Effector memory CD8-positive, alpha-beta T cell (primary cell): ENCODE data around the gene SMYD3.

Experiments
- ATAC-seq: fragments of 150-1000 bp; cut with Tn5 transposase; replicated peaks from 2 replicates; pipeline ENCODE4 v1.10.0; 2021; ENCODE audit warnings: mild to moderate bottlenecking, moderate library complexity
- DNase-seq, 3 experiments: peaks; one replicate each; pipeline ENCODE4 v3.0.0; 2021
- H3K27ac Mint-ChIP-seq, 2 donors: one replicate each; pipeline ENCODE4 v1.8.0; 2022; ENCODE audit warnings: mild to moderate bottlenecking in 2 of 2, mixed read lengths in 2 of 2, moderate library complexity in 2 of 2
- H3K27me3 Mint-ChIP-seq, 2 donors: one replicate each; pipeline ENCODE4 v1.8.0; 2022; ENCODE audit warnings: mixed read lengths in 2 of 2
- H3K36me3 Mint-ChIP-seq: one replicate; pipeline ENCODE4 v1.8.0; 2022; ENCODE audit warnings: mild to moderate bottlenecking, moderate library complexity, mixed read lengths; ENCODE audit not compliant: insufficient read depth
- H3K4me1 Mint-ChIP-seq, 2 donors: one replicate each; pipeline ENCODE4 v1.8.0; 2022; ENCODE audit warnings: low read depth in 2 of 2, mixed read lengths in 2 of 2
- H3K4me3 Mint-ChIP-seq, 2 donors: one replicate each; pipeline ENCODE4 v1.8.0; 2022; ENCODE audit warnings: mild to moderate bottlenecking in 2 of 2, mixed read lengths in 2 of 2, moderate library complexity in 2 of 2
- H3K9me3 Mint-ChIP-seq, 2 donors: one replicate each; pipeline ENCODE4 v1.8.0; 2022; ENCODE audit warnings: mixed read lengths in 2 of 2

The SMYD3 gene

DNA sequence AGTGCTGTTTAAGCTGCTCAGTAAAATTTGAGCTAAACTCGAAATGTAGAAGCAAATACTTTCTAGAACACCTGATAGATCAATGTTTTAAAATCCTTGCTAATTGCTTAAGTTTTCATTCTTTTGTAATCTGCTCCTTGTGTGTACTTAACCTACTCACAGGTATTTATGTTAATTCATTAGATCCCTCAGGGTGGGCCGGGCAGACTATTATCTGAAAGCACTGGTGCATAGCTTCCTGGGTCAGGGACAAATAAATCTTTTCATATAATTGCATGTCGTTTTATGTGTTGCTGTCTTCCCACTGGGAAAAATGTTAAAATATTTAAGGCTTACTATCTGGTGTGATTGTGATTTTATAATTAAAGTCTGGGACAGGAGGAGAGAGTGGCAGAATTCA, 440.5 kb downstream of the SMYD3 start:
- DNase-seq = no peak
- ATAC-seq = no peak
- Mint-ChIP-seq H3K36me3 (peaks cover 3% of the 10 kb centered on the region), H3K4me1 (peaks cover 5 to 8% of the 10 kb centered on the region in 2 donors), H3K27ac (no peak overlapping the region), H3K4me3 (no peak overlapping the region), H3K27me3 (no peaks in the 10 kb centered on the region), H3K9me3 (no peaks in the 10 kb centered on the region)

DNA sequence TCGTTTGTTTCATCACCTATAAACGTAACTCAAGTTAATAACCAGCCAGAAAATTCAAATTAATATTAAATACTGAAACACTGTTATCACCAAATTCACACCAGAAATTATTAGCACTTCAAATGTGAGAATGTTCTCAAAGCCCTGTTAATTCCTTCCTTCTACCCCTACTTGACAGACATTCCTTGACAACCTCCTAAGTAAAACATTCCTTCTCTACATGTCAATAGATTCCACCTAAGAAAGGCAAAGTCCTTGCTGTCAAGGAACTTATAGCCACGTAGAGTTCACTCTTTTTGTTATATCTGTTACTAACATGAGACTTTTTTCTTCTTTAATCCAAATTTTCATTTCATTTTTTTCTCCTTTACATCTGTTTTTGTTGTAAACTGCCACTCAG, 441.5 kb downstream of the SMYD3 start:
- peaks cover 5 to 8% of the 10 kb centered on the region in 2 donors for H3K4me1 Mint-ChIP-seq
- no peak overlapping the region for H3K4me3 Mint-ChIP-seq
- H3K27me3 Mint-ChIP-seq = no peaks in the 10 kb centered on the region

DNA sequence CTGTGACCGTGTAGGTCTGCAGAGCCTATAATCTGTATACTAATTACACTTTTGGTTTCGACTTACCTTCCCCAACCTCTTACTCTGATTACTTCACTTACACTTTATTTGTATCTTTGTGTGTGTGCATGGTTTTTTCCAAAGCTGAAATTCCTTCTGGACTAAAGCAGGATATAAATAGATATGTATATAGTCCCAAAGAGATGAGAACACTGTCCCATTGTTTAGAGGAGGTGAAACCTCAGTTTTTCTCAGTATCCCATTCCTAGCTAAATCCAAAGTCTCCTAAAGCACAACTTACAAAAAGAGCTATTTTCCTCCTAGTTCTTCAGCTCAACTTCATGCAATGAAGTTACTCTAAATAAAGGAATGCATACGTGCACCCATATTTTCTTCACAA, 442.2 kb downstream of the SMYD3 start:
- Mint-ChIP-seq H3K4me3 (no peak overlapping the region), H3K36me3 (peaks cover 3% of the 10 kb centered on the region), H3K27ac (peak overlapping the region in 1 of 2 donors; percentile 19), H3K4me1 (peaks cover 5 to 8% of the 10 kb centered on the region in 2 donors), H3K27me3 (no peaks in the 10 kb centered on the region), H3K9me3 (no peaks in the 10 kb centered on the region)
- ATAC-seq (no peak), DNase-seq (no peak)

More for the DNA sequence above, 441.5 kb downstream of the SMYD3 start:
- Mint-ChIP-seq H3K9me3 (no peaks in the 10 kb centered on the region), H3K27ac (no peak overlapping the region), H3K36me3 (peaks cover 3% of the 10 kb centered on the region)
- DNase-seq (no peak), ATAC-seq (no peak)

DNA sequence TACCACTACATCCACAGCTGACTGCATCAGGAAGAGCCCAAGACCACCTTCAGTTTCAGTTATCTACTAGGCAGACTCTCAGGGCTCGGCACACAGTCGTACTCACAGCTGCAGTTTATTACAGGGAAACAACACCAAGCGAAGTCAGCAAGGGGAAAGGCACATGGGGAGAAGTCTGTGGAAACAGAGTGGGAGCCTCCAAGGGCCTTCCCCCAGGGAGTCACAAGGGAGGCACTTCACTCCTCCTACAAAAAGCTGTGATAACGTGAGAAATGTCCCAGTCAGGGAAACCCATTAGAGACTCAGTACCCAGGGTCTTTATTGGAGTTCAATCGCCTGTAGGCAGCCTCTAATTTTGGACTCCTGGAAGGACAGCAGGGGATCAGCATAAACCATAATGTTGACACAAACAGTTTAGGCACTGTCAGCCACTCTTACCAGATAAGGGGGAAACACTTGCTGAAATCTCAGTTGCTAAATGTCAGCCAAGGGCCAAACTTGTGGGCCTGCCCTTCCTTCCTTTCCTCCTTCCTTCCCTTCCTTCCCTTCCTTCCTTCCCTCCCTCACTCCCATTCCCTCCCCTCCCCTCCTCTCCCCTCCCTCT, 444.0 kb downstream of the SMYD3 start:
- Mint-ChIP-seq H3K36me3 (no peaks in the 10 kb centered on the region), H3K27ac (no peak overlapping the region), H3K4me3 (no peak overlapping the region), H3K27me3 (no peaks in the 10 kb centered on the region), H3K4me1 (peaks cover 5% of the 10 kb centered on the region in 2 donors), H3K9me3 (no peaks in the 10 kb centered on the region)
- ATAC-seq (no peak), DNase-seq (no peak)

DNA sequence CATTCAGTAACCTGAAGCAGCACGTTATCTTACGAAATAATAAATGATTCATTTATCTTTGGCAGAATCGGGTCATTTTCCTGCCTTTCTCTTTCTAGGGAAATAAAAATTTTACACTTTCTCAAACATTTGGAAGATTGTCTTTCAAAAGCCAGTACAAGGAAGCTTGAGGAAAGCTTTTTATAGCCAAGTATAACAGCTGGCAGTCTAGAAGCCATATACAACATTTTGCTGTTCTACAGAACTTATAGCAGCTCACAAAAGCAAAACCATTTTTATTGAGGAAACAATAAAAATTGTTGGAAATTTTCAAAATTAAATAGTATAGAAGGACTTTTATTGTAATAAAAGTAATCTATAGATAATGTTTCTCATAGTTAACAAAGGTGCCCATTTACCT, 448.6 kb downstream of the SMYD3 start:
- Mint-ChIP-seq H3K4me1 (no peaks in the 10 kb centered on the region), H3K27ac (no peak overlapping the region), H3K9me3 (no peaks in the 10 kb centered on the region), H3K27me3 (no peaks in the 10 kb centered on the region), H3K36me3 (no peaks in the 10 kb centered on the region), H3K4me3 (no peak overlapping the region)
- no peak for DNase-seq
- ATAC-seq = no peak

DNA sequence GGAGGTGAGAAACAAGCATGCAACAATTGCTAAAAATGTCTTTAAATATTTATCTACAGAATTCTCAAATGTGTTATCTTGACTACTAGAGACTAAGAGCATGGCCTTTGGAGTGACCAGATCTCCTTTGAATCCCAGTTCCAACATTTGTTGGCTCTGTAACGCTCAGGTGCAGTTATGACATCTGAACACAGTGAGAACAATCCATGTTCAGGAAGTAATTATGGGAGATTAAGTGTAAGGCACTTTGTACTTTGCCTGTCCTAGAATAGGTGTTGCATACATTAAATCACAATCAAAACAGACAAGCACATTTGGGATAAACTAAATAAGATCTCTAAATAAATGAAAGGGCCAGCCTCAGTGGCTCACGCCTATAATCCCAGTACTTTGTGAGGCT, 454.5 kb downstream of the SMYD3 start:
- H3K4me3 Mint-ChIP-seq = no peak overlapping the region
- no peaks in the 10 kb centered on the region for H3K27me3 Mint-ChIP-seq
- H3K4me1 Mint-ChIP-seq = no peaks in the 10 kb centered on the region
- ATAC-seq (no peak), DNase-seq (no peak)
- H3K36me3 Mint-ChIP-seq = peaks cover 7% of the 10 kb centered on the region
- no peak overlapping the region for H3K27ac Mint-ChIP-seq
- H3K9me3 Mint-ChIP-seq = no peaks in the 10 kb centered on the region

DNA sequence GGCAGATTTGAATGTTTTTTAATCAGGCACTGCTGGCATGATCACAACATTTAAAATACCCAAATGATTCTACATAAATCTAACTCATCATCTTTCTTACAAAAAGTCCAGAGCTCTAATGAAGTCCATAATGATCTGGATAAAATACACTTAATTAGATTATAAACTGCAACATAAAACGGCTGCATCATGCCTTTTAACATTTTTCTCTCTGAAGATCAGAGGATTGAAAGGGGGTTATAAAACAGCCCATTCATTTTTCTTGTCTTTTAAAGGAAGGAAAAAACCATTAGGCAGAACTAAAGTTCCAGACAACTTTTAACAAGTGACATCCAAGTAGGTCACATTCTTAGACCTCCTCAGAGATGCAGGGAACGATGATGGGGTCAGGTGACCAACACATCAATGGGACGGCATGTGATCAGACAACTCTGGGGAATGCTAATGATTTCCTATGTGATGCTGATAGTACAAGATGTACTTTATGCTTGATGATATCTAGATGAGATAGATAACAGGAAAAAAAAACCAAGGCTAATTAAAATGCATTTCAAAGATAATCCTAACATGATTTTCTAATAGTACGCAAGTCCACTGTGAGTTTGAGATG, 455.1 kb downstream of the SMYD3 start:
- Mint-ChIP-seq H3K36me3 (peaks cover 7% of the 10 kb centered on the region), H3K4me3 (no peak overlapping the region), H3K27ac (no peak overlapping the region), H3K9me3 (no peaks in the 10 kb centered on the region), H3K4me1 (no peaks in the 10 kb centered on the region), H3K27me3 (no peaks in the 10 kb centered on the region)
- ATAC-seq (no peak), DNase-seq (no peak)

DNA sequence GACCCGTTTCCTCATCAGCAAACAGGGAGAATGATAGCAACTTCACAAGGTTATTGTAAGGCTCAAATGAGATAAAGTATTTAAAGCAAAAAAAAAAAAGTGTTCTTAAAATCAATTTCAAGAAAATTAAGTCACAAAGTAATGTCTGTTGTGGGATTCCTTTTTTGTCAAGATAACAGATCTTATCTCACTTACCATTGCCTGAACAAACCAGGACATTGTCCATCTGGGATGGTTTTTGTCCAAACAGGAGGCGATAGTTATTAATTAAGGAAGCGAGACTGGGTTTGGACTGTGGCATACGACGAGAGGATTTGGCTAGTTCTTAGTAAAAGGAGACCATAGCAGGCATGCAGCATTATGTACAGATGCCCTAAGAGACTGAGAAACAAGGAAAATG, 458.4 kb downstream of the SMYD3 start:
- peaks cover 7% of the 10 kb centered on the region for H3K36me3 Mint-ChIP-seq
- no peaks in the 10 kb centered on the region for H3K9me3 Mint-ChIP-seq
- H3K4me3 Mint-ChIP-seq = no peak overlapping the region
- ATAC-seq (no peak), DNase-seq (no peak)
- H3K27me3 Mint-ChIP-seq = no peaks in the 10 kb centered on the region
- H3K4me1 Mint-ChIP-seq = no peaks in the 10 kb centered on the region
- H3K27ac Mint-ChIP-seq = no peak overlapping the region

DNA sequence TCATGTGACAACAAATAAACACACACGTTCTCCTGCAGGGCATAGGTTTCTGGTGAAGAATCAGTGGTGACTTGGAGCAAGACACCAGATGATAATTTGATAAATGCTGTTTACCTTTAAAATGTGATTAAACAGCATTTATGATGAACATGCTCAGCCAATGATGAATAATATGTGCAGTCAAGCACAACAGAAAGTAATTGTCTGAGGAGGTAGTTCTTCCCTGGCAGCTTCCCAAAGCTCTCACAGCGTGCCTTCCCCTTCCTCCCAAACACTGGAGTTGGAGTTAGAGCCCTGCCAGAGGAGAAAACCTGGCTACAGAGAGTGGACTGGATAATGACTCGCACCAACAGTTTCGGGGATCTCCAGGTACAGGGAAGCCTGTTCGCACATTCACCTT, 463.5 kb downstream of the SMYD3 start:
- H3K27ac Mint-ChIP-seq = no peak overlapping the region
- no peaks in the 10 kb centered on the region for H3K27me3 Mint-ChIP-seq
- H3K9me3 Mint-ChIP-seq = no peaks in the 10 kb centered on the region
- no peaks in the 10 kb centered on the region for H3K36me3 Mint-ChIP-seq
- no peak for ATAC-seq
- DNase-seq = no peak
- H3K4me3 Mint-ChIP-seq = no peak overlapping the region
- no peaks in the 10 kb centered on the region for H3K4me1 Mint-ChIP-seq

DNA sequence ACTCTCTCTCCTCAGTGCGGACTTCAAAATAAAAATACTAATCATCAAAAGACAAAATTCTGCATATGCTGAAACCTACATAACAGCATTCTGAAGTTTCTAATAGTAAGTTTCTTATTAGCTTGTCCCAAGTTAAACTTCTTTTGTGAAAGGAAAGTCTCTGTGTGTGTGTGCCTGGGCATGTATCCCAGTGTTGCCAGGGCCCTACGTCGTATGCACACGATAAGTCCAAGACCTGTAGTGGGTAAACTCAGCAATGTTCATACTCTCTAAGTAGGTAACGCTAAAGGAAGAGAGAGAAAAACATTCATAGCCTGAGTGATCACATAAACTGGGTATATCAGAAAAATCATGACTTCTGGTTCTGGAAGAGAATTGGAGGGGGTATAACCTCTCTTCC, 465.7 kb downstream of the SMYD3 start:
- H3K27me3 Mint-ChIP-seq = no peaks in the 10 kb centered on the region
- no peaks in the 10 kb centered on the region for H3K9me3 Mint-ChIP-seq
- ATAC-seq (no peak), DNase-seq (no peak)
- no peaks in the 10 kb centered on the region for H3K36me3 Mint-ChIP-seq
- no peak overlapping the region for H3K4me3 Mint-ChIP-seq
- H3K4me1 Mint-ChIP-seq = no peaks in the 10 kb centered on the region
- no peak overlapping the region for H3K27ac Mint-ChIP-seq

DNA sequence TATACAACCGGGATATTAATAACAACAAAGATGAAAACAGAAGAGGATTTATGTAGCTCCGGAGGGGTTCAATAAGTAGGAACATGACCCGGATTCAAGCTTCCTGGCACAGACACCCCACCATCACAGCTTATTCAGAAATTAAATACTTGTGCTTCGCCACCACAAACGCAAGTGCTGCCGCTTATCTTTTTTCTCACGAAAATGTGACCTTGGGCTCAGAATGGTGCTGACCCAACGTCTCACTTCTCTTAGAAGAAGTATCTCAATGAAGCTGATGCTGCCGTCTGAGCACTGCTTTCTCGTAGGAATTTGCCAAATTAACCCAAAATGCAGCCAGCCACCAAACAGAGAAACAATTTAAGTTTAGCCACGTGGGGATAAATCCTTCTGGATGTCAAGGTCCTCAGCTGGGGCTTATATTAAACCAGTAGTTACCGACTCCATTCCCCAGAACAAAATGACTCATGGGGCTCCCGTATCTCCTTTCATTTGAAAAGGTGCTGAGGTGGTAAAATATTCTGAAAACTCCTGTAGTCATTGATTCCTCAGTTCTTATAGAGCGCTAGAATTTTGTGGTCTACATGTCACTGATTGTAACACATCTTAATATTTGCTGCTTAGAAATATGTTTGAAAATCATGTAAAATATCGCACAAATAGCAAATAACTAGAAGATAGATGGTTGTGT, 466.7 kb downstream of the SMYD3 start:
- DNase-seq (no peak), ATAC-seq (no peak)
- Mint-ChIP-seq H3K27me3 (no peaks in the 10 kb centered on the region), H3K4me3 (no peak overlapping the region), H3K4me1 (no peaks in the 10 kb centered on the region), H3K36me3 (no peaks in the 10 kb centered on the region), H3K9me3 (no peaks in the 10 kb centered on the region), H3K27ac (no peak overlapping the region)

DNA sequence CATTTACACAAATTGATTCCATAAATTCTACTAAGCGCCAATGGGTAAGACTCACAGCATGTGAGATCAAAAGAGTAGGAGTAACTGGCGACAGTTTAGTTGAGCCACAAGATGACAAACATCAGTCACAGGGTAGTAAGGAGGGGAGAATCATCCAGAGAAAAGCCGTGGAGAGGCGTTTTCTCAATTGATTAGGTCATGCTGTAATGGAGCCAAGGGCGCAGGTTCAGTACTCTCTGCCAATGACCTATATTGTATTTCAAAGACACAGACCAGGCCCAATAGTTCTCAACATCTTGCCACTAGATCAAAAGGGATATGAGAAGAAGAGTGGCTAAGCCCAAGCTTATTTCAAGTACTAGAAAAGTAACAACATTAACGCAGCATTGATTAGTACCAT, 467.5 kb downstream of the SMYD3 start:
- Mint-ChIP-seq H3K4me3 (no peak overlapping the region), H3K9me3 (no peaks in the 10 kb centered on the region), H3K4me1 (no peaks in the 10 kb centered on the region), H3K27ac (no peak overlapping the region), H3K36me3 (no peaks in the 10 kb centered on the region), H3K27me3 (no peaks in the 10 kb centered on the region)
- DNase-seq (no peak), ATAC-seq (no peak)

DNA sequence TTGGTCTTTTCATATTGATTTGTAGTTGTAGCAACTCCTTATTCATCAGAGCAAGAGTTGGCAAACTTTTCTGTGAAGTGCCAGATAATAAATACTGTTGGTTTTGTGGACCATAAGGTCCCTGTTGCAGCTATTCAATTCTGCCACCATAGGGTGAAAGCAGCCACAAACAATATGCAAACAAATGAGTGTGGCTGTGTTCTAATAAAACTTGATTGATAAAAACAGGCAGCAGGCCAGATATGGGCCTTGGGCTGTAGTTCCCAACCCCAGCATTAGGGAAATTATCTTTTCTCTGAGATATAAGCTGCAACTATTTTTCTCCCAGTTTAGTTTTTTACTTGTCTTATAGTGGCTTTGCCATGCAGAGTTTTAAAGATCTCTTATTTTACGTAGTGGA, 469.2 kb downstream of the SMYD3 start:
- Mint-ChIP-seq H3K36me3 (no peaks in the 10 kb centered on the region), H3K27ac (no peak overlapping the region), H3K27me3 (no peaks in the 10 kb centered on the region), H3K9me3 (no peaks in the 10 kb centered on the region), H3K4me1 (no peaks in the 10 kb centered on the region), H3K4me3 (no peak overlapping the region)
- no peak for DNase-seq
- no peak for ATAC-seq

DNA sequence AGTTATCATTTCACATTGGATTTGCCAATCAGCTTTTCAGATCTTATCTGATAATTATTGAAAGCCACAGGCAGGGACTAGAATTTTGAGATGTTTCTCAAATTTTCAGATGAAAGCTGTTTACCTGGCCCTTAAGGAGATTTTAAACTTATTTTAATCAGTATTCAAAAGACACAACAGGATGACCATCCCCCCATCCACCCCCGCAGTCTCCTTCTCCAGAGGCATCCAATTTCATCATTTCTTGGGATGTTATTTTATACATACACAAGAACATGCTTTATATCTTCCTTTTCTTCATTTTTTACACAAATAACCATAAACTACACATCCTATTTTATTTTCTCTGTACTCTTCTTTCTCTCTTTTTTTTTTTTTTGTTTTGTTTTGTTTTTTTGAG, 470.9 kb downstream of the SMYD3 start:
- Mint-ChIP-seq H3K27me3 (no peaks in the 10 kb centered on the region), H3K9me3 (no peaks in the 10 kb centered on the region), H3K36me3 (no peaks in the 10 kb centered on the region), H3K27ac (no peak overlapping the region), H3K4me1 (no peaks in the 10 kb centered on the region), H3K4me3 (no peak overlapping the region)
- DNase-seq (no peak), ATAC-seq (no peak)
